Heart right ventricle (tissue), 16 donors: ENCODE measurements around the gene AOX1. TPM values are rescaled to one million over a fixed set of nuclear protein-coding genes. Genes with fewer than 3 reads are reported as not detected.

Source experiments
- ATAC-seq, 8 donors: fragments of 200-7000 bp; cut with Tn5 transposase; one replicate each; pipeline ENCODE4 v1.9.1; 2020; ENCODE audit warnings: mild to moderate bottlenecking in 8 of 8, moderate library complexity in 8 of 8, moderate number of reproducible peaks in 1 of 8
- DNase-seq, 2 donors: peaks; one replicate each; pipeline ENCODE4 v3.0.0-alpha.2; 2020
- H3K27ac ChIP-seq, 10 donors: fragments of 200-600 bp; sonication (generic) in 2 of 10; one replicate each; pipeline versions ENCODE4 v1.5.0 to v1.8.0; 2020 to 2022; ENCODE audit warnings: mild to moderate bottlenecking in 3 of 10
- H3K27me3 ChIP-seq, 7 donors: fragments of 200-600 bp; one replicate each; pipeline ENCODE4 v1.8.0; 2021 to 2022; ENCODE audit warnings: mild to moderate bottlenecking in 2 of 7
- H3K36me3 ChIP-seq, 9 donors: fragments of 200-600 bp; sonication (generic) in 1 of 9; one replicate each; pipeline versions ENCODE4 v1.5.0 to v1.8.0; 2020 to 2022; ENCODE audit warnings: mild to moderate bottlenecking in 2 of 9
- H3K4me1 ChIP-seq, 9 donors: fragments of 200-600 bp; sonication (generic) in 1 of 9; one replicate each; pipeline versions ENCODE4 v1.5.0 to v1.8.0; 2020 to 2022; ENCODE audit warnings: mild to moderate bottlenecking in 4 of 9
- H3K4me3 ChIP-seq, 10 donors: fragments of 200-600 bp; sonication (generic) in 2 of 10; one replicate each; pipeline versions ENCODE4 v1.5.0 to v1.8.0; 2020 to 2022; ENCODE audit warnings: mild to moderate bottlenecking in 7 of 10, moderate library complexity in 2 of 10
- H3K9me3 ChIP-seq, 11 donors: fragments of 200-600 bp in 10 of 11; sonication (generic) in 2 of 11; one replicate each; pipeline versions ENCODE4 v1.5.0 to v1.8.0; 2013 to 2022; ENCODE audit warnings: mild to moderate bottlenecking in 2 of 11, control low read depth in 1 of 11, moderate library complexity in 1 of 11
- WGBS, 2 donors: extraction: QIAGEN DNeasy Blood & Tissue Kit; methylation state at CpG; one replicate each; pipeline ENCODE4 v1.1.7; 2013; ENCODE audit warnings: inconsistent platforms in 1 of 2; 5-methylcytosine and 5-hydroxymethylcytosine counted together
- intact Hi-C, 10 donors: fragments of 100-400 bp; cut with DNase I; formaldehyde crosslinking; loops; one replicate each; pipeline versions ENCODE4 v1.11.1 to v1.14.2; 2022
- polyA plus RNA-seq, 2 donors: library from polyadenylated mRNA; stranded (reverse); fragments of 200-250 nt; gene quantifications; one replicate each; pipeline ENCODE4 v1.2.3, GENCODE V29; 2013
- total RNA-seq, 10 donors: library from RNA; stranded (reverse); fragmentation: NEBNext Ultra II Directional in 3 of 10; extraction: Animal tissue kit (Norgen Biotek cat#: 25700) in 3 of 10; gene quantifications; one replicate each; pipeline versions ENCODE4 v1.2.1 to v1.2.4, GENCODE V29; 2021 to 2023
- TF ChIP-seq, protein P1 (sequence below), 9 donors: fragments of 200-600 bp; sonication (generic) in 2 of 9; IDR thresholded peaks; one replicate each; pipeline versions ENCODE4 v1.5.0 to v1.8.0; 2021 to 2022; ENCODE audit warnings: antibody characterized with exemption in 9 of 9, mild to moderate bottlenecking in 5 of 9, moderate library complexity in 1 of 9
- donor health status: Arrhythmogenic right ventricular cardiomyopathy.
- donor health status: ischemic (EF 13 %, LVEDD 7.1; RV severe dilation, severe dysfunction).
- donor health status: healthy with polysubstance abuse.
- donor health status: DM: no; HTN: yes; CAD: no.
- donor health status: DM: no; HTN: no; CAD: no.
- donor health status: ischemic (EF 25% LVEDD 6.9; RV normal size, moderate dysfunction).
- donor health status: ischemic (EF 25% LVEDD 5.7; RV mildly dilated, moderate dysfunction).
- donor health status: healthy.
- donor health status: DM: yes; HTN: yes; CAD: no.
- donor health status: Ischemic cardiomyopathy.
- donor health status: ischemic (EF 35%, LVEDD 5.7; RV mildly dilated, moderate dysfunction).
- donor health status: nonischemic (EF 11% LVEDD 7.7; RV severe dilation, severe dysfunction).
- donor health status: DM: yes; HTN: yes; CAD: no.
- donor health status: PGD.
- donor health status: ischemic (EF 29% LVEDD 5.4; RV normal size, mild dysfunction).
- donor health status: nonischemic (EF 23%, LVEDD 6.1; RV moderate dilation, normal function).

AOX1 gene
- total and polyA plus RNA-seq, 12 donors: 0.72 to 22.3 (median 2.6) TPM

DNA sequence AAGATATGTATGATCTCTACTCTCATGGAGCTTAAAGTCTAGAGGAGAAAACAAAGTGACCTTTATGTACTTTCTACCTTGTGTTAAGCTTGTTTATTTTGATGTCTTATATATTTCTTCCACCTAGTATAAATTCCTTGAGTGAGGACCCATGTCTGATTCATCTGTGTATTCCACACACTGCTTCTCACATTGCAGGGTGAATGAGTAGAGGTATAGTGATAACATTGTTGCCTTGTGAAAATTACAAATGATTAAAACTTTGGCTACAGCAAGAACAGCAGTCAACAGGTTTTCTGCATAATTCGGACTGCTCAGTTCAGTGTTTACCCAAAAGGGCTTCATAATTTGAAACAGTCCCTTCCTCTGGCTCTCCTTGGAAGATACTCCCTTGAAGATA, 36.3 kb downstream of the AOX1 start:
- intact Hi-C loops: no loop called here
- 79 to 92% methylated on average over 1 of the region's 1 CpG for WGBS, 2 donors
- DNase-seq: no peak
- no peaks in the 10 kb centered on the region for H3K9me3 ChIP-seq
- no peaks in the 10 kb centered on the region for H3K36me3 ChIP-seq
- H3K27ac ChIP-seq: no peak overlapping the region
- H3K27me3 ChIP-seq: peaks cover 0 to 8% (median 0%) of the 10 kb centered on the region in 7 donors
- H3K4me3 ChIP-seq: no peak overlapping the region
- ATAC-seq: no peak
- TF ChIP-seq, protein P1, sequence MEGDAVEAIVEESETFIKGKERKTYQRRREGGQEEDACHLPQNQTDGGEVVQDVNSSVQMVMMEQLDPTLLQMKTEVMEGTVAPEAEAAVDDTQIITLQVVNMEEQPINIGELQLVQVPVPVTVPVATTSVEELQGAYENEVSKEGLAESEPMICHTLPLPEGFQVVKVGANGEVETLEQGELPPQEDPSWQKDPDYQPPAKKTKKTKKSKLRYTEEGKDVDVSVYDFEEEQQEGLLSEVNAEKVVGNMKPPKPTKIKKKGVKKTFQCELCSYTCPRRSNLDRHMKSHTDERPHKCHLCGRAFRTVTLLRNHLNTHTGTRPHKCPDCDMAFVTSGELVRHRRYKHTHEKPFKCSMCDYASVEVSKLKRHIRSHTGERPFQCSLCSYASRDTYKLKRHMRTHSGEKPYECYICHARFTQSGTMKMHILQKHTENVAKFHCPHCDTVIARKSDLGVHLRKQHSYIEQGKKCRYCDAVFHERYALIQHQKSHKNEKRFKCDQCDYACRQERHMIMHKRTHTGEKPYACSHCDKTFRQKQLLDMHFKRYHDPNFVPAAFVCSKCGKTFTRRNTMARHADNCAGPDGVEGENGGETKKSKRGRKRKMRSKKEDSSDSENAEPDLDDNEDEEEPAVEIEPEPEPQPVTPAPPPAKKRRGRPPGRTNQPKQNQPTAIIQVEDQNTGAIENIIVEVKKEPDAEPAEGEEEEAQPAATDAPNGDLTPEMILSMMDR (IDR thresholded peaks at IDR 0.05): no peak
- peaks cover 0 to 5% (median 0%) of the 10 kb centered on the region in 9 donors for H3K4me1 ChIP-seq

DNA sequence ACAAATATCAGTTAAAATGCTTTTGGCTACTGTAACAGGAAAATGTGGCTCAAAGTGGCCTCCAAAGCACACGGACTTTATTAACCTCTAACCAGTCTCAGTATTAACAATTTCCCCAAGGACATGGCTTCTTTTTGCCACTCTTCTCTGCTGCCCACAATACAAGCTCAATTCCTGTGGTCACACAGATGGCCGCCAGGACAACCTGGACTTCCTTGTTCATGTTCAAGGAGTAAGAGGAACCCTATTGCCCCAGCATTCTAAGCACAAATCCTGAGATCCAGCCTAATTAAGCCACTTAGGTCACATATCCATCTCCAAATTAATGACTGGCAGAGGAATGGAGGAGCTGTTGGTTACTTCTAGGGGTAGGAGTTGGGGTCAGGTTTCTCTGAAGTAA, 38.2 kb downstream of the AOX1 start:
- Histone ChIP-seq H3K4me3 (no peak overlapping the region), H3K27me3 (peaks cover 0 to 8% (median 0%) of the 10 kb centered on the region in 7 donors), H3K27ac (no peak overlapping the region), H3K9me3 (no peaks in the 10 kb centered on the region), H3K4me1 (no peaks in the 10 kb centered on the region), H3K36me3 (no peaks in the 10 kb centered on the region)
- intact Hi-C loops: no loop called here
- no peak for ATAC-seq
- no peak for DNase-seq
- TF ChIP-seq, protein P1 (IDR thresholded peaks at IDR 0.05): no peak
- WGBS, 2 donors: 77 to 90% methylated on average over 2 of the region's 2 CpGs

DNA sequence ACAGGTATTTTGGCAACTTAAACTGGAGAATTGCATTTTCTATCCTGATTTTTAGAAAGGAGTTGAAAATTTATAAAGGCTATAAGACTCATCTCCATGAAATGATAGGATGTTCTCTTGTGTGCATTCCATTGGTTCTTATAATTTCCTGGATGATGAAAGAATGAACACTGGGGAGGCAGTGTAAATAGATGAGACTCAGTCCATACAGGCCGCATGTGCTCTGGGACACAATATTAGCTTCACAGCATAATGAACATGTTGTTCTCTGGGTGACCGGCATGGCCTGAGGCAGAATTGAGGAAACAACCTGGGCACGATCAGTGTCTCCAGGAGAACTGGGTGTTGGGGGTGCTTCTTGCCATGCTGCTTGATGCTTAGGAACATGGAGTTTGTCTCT, 38.8 kb downstream of the AOX1 start:
- H3K9me3 ChIP-seq: no peaks in the 10 kb centered on the region
- WGBS, 2 donors: 92 to 94% methylated on average over 3 of the region's 3 CpGs
- H3K4me3 ChIP-seq: no peak overlapping the region
- ATAC-seq (no peak), DNase-seq (no peak)
- H3K36me3 ChIP-seq: no peaks in the 10 kb centered on the region
- intact Hi-C loops: no loop called here
- no peaks in the 10 kb centered on the region for H3K4me1 ChIP-seq
- H3K27ac ChIP-seq: no peak overlapping the region
- H3K27me3 ChIP-seq: peaks cover 0 to 8% (median 0%) of the 10 kb centered on the region in 7 donors
- TF ChIP-seq, protein P1 (IDR thresholded peaks at IDR 0.05): no peak

DNA sequence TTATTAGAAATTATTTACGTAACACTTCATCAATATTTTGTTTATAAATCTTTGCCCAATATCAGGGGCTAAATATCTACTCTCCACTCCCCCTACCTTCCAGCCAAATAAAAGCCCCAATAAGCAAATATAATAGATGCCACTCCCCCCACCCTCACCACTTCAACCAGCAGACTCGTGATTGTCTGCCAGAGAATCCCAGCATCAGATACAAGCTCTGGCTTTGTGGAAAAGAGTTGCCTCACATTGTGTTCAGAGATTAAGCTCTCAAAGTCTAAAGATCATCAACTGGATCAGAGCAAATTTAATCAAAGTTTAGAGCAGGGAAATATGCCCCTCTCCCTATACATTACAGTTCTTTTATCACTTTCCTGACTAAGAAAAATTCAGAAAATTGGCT, 39.5 kb downstream of the AOX1 start:
- intact Hi-C loops: no loop called here
- H3K9me3 ChIP-seq: no peaks in the 10 kb centered on the region
- no peaks in the 10 kb centered on the region for H3K36me3 ChIP-seq
- H3K27ac ChIP-seq: no peak overlapping the region
- ATAC-seq: no peak
- DNase-seq: no peak
- TF ChIP-seq, protein P1 (IDR thresholded peaks at IDR 0.05): no peak
- H3K27me3 ChIP-seq: peaks cover 0 to 8% (median 0%) of the 10 kb centered on the region in 7 donors
- H3K4me3 ChIP-seq: no peak overlapping the region
- no peaks in the 10 kb centered on the region for H3K4me1 ChIP-seq
- 63 to 66% methylated on average over 2 of the region's 2 CpGs for WGBS, 2 donors
